Fibroblast of lung (primary cell): ENCODE data around the gene TMPRSS11A. TPM values are rescaled to one million over a fixed set of nuclear protein-coding genes. Genes with fewer than 3 reads are reported as not detected.

Experiments used
- DNase-seq, 2 donors: peaks; one replicate each; pipeline versions ENCODE4 v3.0.0 to v3.0.0-alpha.2; 2010; ENCODE audit warnings: low read depth in 2 of 2
- H2AFZ ChIP-seq: 2 replicates; pipeline ENCODE4 v1.5.1; 2012; ENCODE audit warnings: low read length, control low read depth, inconsistent platforms
- H3K27ac ChIP-seq: 2 replicates; pipeline ENCODE4 v1.5.1; 2011; ENCODE audit warnings: low read length, control low read depth; ENCODE audit not compliant: insufficient read depth
- H3K27me3 ChIP-seq: 2 replicates; pipeline ENCODE4 v1.5.1; 2011; ENCODE audit warnings: mild to moderate bottlenecking, low read length; ENCODE audit not compliant: control insufficient read depth, insufficient read depth
- H3K36me3 ChIP-seq: 2 replicates; pipeline ENCODE4 v1.5.1; 2011; ENCODE audit warnings: low read length; ENCODE audit not compliant: control insufficient read depth, insufficient read depth
- H3K4me1 ChIP-seq: 2 replicates; pipeline ENCODE4 v1.5.1; 2011; ENCODE audit warnings: low read length; ENCODE audit not compliant: control insufficient read depth, insufficient read depth; ENCODE audit errors: extremely low read depth
- H3K4me2 ChIP-seq: 2 replicates; pipeline ENCODE4 v1.5.1; 2011; ENCODE audit warnings: low read length, control low read depth; ENCODE audit not compliant: insufficient read depth; ENCODE audit errors: extremely low read depth
- H3K4me3 ChIP-seq, 4 experiments: fragments of 200-600 bp in 1 of 4; sonication (generic) in 1 of 4; replicated peaks in 1 of 4; 2 replicates each; pipeline ENCODE4 v1.5.1; 2011 to 2016; ENCODE audit warnings: low read length in 4 of 4, low read depth in 3 of 4, mild to moderate bottlenecking in 3 of 4, control low read depth in 2 of 4, inconsistent platforms in 1 of 4, mixed read lengths in 1 of 4; ENCODE audit not compliant: insufficient read depth in 1 of 4; ENCODE audit errors: control extremely low read depth in 1 of 4
- H3K79me2 ChIP-seq: 2 replicates; pipeline ENCODE4 v1.5.1; 2012; ENCODE audit warnings: mild to moderate bottlenecking, low read length, inconsistent platforms; ENCODE audit not compliant: control insufficient read depth, insufficient read depth
- H3K9ac ChIP-seq: 2 replicates; pipeline ENCODE4 v1.5.1; 2011; ENCODE audit warnings: mild to moderate bottlenecking, low read length, control low read depth; ENCODE audit not compliant: insufficient read depth
- H3K9me3 ChIP-seq: 2 replicates; pipeline ENCODE4 v1.5.1; 2012; ENCODE audit warnings: low read depth, low read length; ENCODE audit not compliant: control insufficient read depth, insufficient read depth
- H4K20me1 ChIP-seq: 2 replicates; pipeline ENCODE4 v1.5.1; 2011; ENCODE audit warnings: low read length; ENCODE audit not compliant: control insufficient read depth, insufficient read depth; ENCODE audit errors: extremely low read depth
- EZH2 ChIP-seq: IDR thresholded peaks from 2 replicates; pipeline ENCODE4 v1.5.1; 2012; ENCODE audit warnings: low read length, control low read depth, mild to moderate bottlenecking; ENCODE audit errors: missing control alignments
- polyA plus RNA-seq, 2 donors: library from polyadenylated mRNA; depleted of rRNA in 1 of 2; stranded (reverse) in 1 of 2; unstranded in 1 of 2; fragments of >200 nt; gene quantifications; 2 replicates each; pipeline ENCODE4 v1.2.1, GENCODE V29; 2011 to 2012; ENCODE audit warnings: missing spikeins in 1 of 2
- total RNA-seq: library from RNA; depleted of rRNA; stranded (reverse); fragments of >200 nt; gene quantifications from 2 replicates; pipeline ENCODE4 v1.2.1, GENCODE V29; 2014
- TF ChIP-seq, protein P1 (sequence below), 2 donors: IDR thresholded peaks in 1 of 2; conservative IDR thresholded peaks in 1 of 2; 1 replicate in 1 of 2; 2 replicates in 1 of 2; pipeline ENCODE4 v1.5.1; 2011 to 2012; ENCODE audit warnings: low read length in 2 of 2, control low read depth in 1 of 2, inconsistent platforms in 1 of 2, low read depth in 1 of 2, mild to moderate bottlenecking in 1 of 2

TMPRSS11A gene
- total and polyA plus RNA-seq, 2 donors (not counting 1 experiment from before 2014, with no cell fraction given) = not detected

DNA sequence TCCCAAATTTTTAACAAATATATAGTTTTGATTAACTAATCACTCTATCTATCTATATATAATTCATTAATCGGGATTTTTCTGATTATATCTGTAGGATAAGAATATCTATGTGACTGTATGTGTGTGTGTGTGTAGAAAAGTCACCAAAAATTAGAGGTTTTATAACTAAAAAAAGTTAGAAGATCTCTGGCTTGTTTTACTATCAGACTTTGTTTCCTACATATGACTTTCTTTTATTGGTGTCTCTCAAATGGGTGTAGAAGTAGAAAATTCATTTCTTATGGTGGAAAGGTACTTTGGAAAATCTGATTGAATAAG, 52.7 kb downstream of the TMPRSS11A start:
- Histone ChIP-seq H3K4me2 (no peak overlapping the region), H4K20me1 (no peaks in the 10 kb centered on the region), H3K4me1 (no peaks in the 10 kb centered on the region), H3K79me2 (no peaks in the 10 kb centered on the region), H3K27ac (no peak overlapping the region), H2AFZ (no peak overlapping the region), H3K9me3 (no peaks in the 10 kb centered on the region), H3K4me3 (no peak overlapping the region), H3K36me3 (no peaks in the 10 kb centered on the region), H3K27me3 (no peaks in the 10 kb centered on the region), H3K9ac (no peak overlapping the region)
- DNase-seq = no peak
- no peak for TF ChIP-seq EZH2
- TF ChIP-seq, protein P1, sequence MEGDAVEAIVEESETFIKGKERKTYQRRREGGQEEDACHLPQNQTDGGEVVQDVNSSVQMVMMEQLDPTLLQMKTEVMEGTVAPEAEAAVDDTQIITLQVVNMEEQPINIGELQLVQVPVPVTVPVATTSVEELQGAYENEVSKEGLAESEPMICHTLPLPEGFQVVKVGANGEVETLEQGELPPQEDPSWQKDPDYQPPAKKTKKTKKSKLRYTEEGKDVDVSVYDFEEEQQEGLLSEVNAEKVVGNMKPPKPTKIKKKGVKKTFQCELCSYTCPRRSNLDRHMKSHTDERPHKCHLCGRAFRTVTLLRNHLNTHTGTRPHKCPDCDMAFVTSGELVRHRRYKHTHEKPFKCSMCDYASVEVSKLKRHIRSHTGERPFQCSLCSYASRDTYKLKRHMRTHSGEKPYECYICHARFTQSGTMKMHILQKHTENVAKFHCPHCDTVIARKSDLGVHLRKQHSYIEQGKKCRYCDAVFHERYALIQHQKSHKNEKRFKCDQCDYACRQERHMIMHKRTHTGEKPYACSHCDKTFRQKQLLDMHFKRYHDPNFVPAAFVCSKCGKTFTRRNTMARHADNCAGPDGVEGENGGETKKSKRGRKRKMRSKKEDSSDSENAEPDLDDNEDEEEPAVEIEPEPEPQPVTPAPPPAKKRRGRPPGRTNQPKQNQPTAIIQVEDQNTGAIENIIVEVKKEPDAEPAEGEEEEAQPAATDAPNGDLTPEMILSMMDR (conservative IDR thresholded peaks at IDR 0.05 in 1 of 2, IDR thresholded peaks at IDR 0.05 in 1 of 2; ENCODE audit: low read depth in 1 of 2, low read length in 2 of 2) = no peak

DNA sequence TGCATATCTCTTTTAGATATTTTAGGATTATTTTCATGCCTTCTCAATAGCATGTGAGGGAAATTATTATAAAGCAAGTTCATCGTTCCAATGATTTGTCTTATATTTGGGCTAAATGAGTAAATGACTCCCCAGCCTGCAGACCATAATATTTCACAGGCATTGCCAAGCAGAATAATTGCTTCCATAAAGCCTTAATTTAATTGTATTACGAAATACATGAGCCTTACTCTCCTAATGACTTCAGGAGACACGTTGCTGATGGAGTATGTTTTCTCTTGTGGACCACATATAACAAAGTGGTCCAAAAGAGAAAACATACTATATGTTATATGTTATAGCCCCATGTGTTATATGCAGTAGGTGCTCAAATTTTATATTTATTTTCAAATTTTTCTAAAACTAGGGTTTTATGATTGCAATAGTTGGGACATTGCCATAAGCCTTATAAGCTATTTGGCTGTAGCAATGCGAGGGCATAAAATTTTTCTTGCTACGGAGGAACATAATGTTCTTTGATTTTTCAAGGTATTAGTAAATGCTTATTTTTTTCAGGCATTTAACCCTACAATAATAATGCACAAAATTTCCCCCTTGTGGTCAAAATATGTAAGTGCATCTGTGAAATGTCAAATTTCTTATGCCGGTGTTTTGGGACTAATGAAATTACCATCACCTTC, 53.2 kb downstream of the TMPRSS11A start:
- H3K79me2 ChIP-seq = no peaks in the 10 kb centered on the region
- H2AFZ ChIP-seq = no peak overlapping the region
- H3K4me1 ChIP-seq = no peaks in the 10 kb centered on the region
- no peaks in the 10 kb centered on the region for H3K9me3 ChIP-seq
- TF ChIP-seq EZH2 = no peak
- TF ChIP-seq, protein P1 (conservative IDR thresholded peaks at IDR 0.05 in 1 of 2, IDR thresholded peaks at IDR 0.05 in 1 of 2; ENCODE audit: low read depth in 1 of 2, low read length in 2 of 2) = peak; percentile 40 to 63
- H3K9ac ChIP-seq = no peak overlapping the region
- H3K36me3 ChIP-seq = no peaks in the 10 kb centered on the region
- H3K4me3 ChIP-seq = no peak overlapping the region
- no peaks in the 10 kb centered on the region for H3K27me3 ChIP-seq
- DNase-seq = peak in 1 of 2 donors; percentile 47
- H4K20me1 ChIP-seq = no peaks in the 10 kb centered on the region
- no peak overlapping the region for H3K27ac ChIP-seq
- H3K4me2 ChIP-seq = no peak overlapping the region

DNA sequence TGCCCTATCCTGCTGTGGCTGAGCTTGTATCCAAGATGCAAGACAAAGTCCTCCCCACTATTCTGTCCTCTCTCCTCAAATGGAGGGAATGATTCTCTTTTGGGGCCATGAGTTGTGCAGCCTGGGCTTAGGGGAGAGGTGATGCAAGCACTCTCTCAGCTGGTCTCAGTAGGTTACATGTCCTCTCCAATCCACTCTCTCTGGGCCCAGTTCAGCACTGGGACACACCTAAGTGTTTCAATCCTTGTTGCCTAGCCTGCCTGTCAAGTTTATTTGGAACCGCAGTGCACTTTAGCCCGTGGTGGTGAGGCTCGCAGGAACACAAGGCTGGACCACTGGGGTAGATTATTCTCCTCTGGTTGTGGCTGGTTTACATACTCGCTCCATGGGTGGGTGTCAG, 55.6 kb downstream of the TMPRSS11A start:
- H3K4me3 ChIP-seq = no peak overlapping the region
- H3K27me3 ChIP-seq = no peaks in the 10 kb centered on the region
- TF ChIP-seq, protein P1 (conservative IDR thresholded peaks at IDR 0.05 in 1 of 2, IDR thresholded peaks at IDR 0.05 in 1 of 2; ENCODE audit: low read depth in 1 of 2, low read length in 2 of 2) = no peak
- no peak for TF ChIP-seq EZH2
- no peaks in the 10 kb centered on the region for H3K36me3 ChIP-seq
- no peak overlapping the region for H3K27ac ChIP-seq
- no peaks in the 10 kb centered on the region for H3K4me1 ChIP-seq
- no peaks in the 10 kb centered on the region for H4K20me1 ChIP-seq
- H3K79me2 ChIP-seq = no peaks in the 10 kb centered on the region
- H2AFZ ChIP-seq = no peak overlapping the region
- H3K9ac ChIP-seq = no peak overlapping the region
- H3K4me2 ChIP-seq = no peak overlapping the region
- no peaks in the 10 kb centered on the region for H3K9me3 ChIP-seq
- no peak for DNase-seq
